Common myeloid progenitor, CD34-positive (primary cell): ENCODE measurements around the gene GRB10.
"Not testable (repeated sequence)": the region's sequence is repeated elsewhere in the genome, so short reads cannot be mapped to it uniquely, and the experiment has no call there.

Experiments used
- CTCF ChIA-PET: fragments of 350-600 bp; sonication (Branson Sonifier 250); formaldehyde crosslinking; loops from one replicate; lab custom pipeline; 2021; ENCODE audit warnings: antibody characterized with exemption; lab: Charles Lee
- POLR2A ChIA-PET: fragments of 350-600 bp; sonication (Branson Sonifier 250); formaldehyde crosslinking; loops from one replicate; lab custom pipeline; 2021; ENCODE audit warnings: antibody characterized with exemption; lab: Charles Lee
- DNase-seq, 3 donors: peaks; one replicate each; pipeline versions ENCODE4 v3.0.0 to v3.0.0-alpha.2; 2013
- H3K27ac ChIP-seq, 2 experiments: 1 replicate in 1 of 2; 2 replicates in 1 of 2; pipeline ENCODE4 v1.7.0; 2013; ENCODE audit warnings: inconsistent platforms in 2 of 2, low read length in 2 of 2, mild to moderate bottlenecking in 2 of 2, low read depth in 1 of 2, moderate library complexity in 1 of 2; ENCODE audit not compliant: severe bottlenecking in 2 of 2, insufficient read depth in 1 of 2, poor library complexity in 1 of 2
- H3K27me3 ChIP-seq, 5 experiments: replicated peaks in 2 of 5; 1 replicate in 3 of 5; 2 replicates in 2 of 5; pipeline versions ENCODE4 v1.6.1 to v1.7.0; 2013; ENCODE audit warnings: low read length in 4 of 5, mild to moderate bottlenecking in 2 of 5, moderate library complexity in 2 of 5, inconsistent platforms in 1 of 5; ENCODE audit not compliant: insufficient read depth in 5 of 5, control insufficient read depth in 4 of 5
- H3K36me3 ChIP-seq, 4 experiments: 1 replicate in 2 of 4; 2 replicates in 2 of 4; pipeline versions ENCODE4 v1.6.1 to v1.7.0; 2013; ENCODE audit warnings: low read length in 3 of 4, control low read depth in 1 of 4, mild to moderate bottlenecking in 1 of 4; ENCODE audit not compliant: control insufficient read depth in 4 of 4, insufficient read depth in 4 of 4
- H3K4me1 ChIP-seq, 4 experiments: 1 replicate in 3 of 4; 2 replicates in 1 of 4; pipeline versions ENCODE4 v1.6.1 to v1.7.1; 2013; ENCODE audit warnings: low read length in 3 of 4, mild to moderate bottlenecking in 3 of 4, control low read depth in 1 of 4, inconsistent platforms in 1 of 4, moderate library complexity in 1 of 4; ENCODE audit not compliant: control insufficient read depth in 4 of 4, insufficient read depth in 4 of 4; ENCODE audit errors: control extremely low read depth in 1 of 4
- H3K4me3 ChIP-seq, 7 experiments: 1 replicate in 4 of 7; 2 replicates in 3 of 7; pipeline versions ENCODE4 v1.5.1 to v1.7.0; 2013; ENCODE audit warnings: mild to moderate bottlenecking in 7 of 7, low read length in 6 of 7, moderate library complexity in 6 of 7, inconsistent platforms in 2 of 7, low read depth in 2 of 7, control low read depth in 1 of 7; ENCODE audit not compliant: insufficient read depth in 4 of 7, control insufficient read depth in 1 of 7; ENCODE audit errors: extremely low read depth in 1 of 7
- H3K9me3 ChIP-seq, 5 experiments: 1 replicate in 4 of 5; 2 replicates in 1 of 5; pipeline versions ENCODE4 v1.6.1 to v1.7.1; 2013; ENCODE audit warnings: low read length in 4 of 5, mild to moderate bottlenecking in 2 of 5, inconsistent platforms in 1 of 5, low read depth in 1 of 5, moderate library complexity in 1 of 5; ENCODE audit not compliant: control insufficient read depth in 4 of 5, insufficient read depth in 2 of 5; ENCODE audit errors: control extremely low read depth in 1 of 5
- WGBS: methylation state at CpG from one replicate; pipeline ENCODE4 v1.1.5; 2013; ENCODE audit not compliant: insufficient coverage; 5-methylcytosine and 5-hydroxymethylcytosine counted together

GRB10 gene

GRCh38 chr7:50553973-50554372, 228.7 kb downstream of the GRB10 start:
- Histone ChIP-seq H3K36me3 (no peaks in the 10 kb centered on the region), H3K4me1 (peaks cover 0 to 9% (median 0%) of the 10 kb centered on the region in 4 experiments), H3K9me3 (no peaks in the 10 kb centered on the region), H3K4me3 (no peak overlapping the region), H3K27me3 (peaks cover 0 to 5% (median 0%) of the 10 kb centered on the region in 5 experiments), H3K27ac (no peak overlapping the region)
- 59% methylated on average over 3 of the region's 3 CpGs for WGBS
- no peak for DNase-seq
- ChIA-PET POLR2A (no interaction called here), CTCF (interaction anchor here (1.0 to 1.1 kb wide), 2 partner anchors 8 to 87 kb away, joined by 3 to 4 read pairs; no protein-coding TSS in a partner anchor)

DNA sequence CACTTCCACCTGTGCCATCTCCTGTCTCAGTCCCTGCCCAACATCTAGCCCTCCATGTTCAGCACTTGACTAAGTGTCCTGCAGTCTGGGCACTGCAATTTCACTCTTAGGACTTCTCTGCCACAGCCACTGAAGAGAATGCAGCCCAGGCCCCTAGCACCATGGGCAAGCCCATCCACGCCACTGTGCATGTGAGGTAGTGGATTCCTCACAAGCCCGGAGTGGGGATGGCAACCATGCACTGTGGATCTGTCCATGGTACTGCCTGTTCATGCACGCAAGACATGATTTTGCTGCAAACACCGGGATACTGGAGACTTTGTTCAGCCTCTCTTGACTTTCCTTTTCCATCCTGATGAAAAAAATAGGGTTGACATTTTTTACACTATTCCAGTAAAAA, 229.8 kb downstream of the GRB10 start:
- peak; percentile 20 to 67 (median 63) for DNase-seq
- H3K9me3 ChIP-seq, result peaks cover 0 to 1% (median 0%) of the 10 kb centered on the region in 5 experiments
- ChIA-PET CTCF (interaction anchor here (1.0 kb wide), 1 partner anchor 54 kb away, joined by 3 read pairs; no protein-coding TSS in a partner anchor), POLR2A (no interaction called here)
- no peaks in the 10 kb centered on the region for H3K36me3 ChIP-seq
- peaks cover 0 to 5% (median 0%) of the 10 kb centered on the region in 5 experiments for H3K27me3 ChIP-seq
- H3K4me1 ChIP-seq, result no peaks in the 10 kb centered on the region
- no peak overlapping the region for H3K4me3 ChIP-seq
- H3K27ac ChIP-seq, result no peak overlapping the region
- 80% methylated on average over 4 of the region's 4 CpGs for WGBS

GRCh38 chr7:50552139-50552538, 230.6 kb downstream of the GRB10 start:
- POLR2A ChIA-PET, result no interaction called here
- H3K27me3 ChIP-seq, result peaks cover 0 to 5% (median 0%) of the 10 kb centered on the region in 5 experiments
- no peak for DNase-seq
- peaks cover 0 to 1% (median 0%) of the 10 kb centered on the region in 5 experiments for H3K9me3 ChIP-seq
- H3K36me3 ChIP-seq, result no peaks in the 10 kb centered on the region
- WGBS, result 91% methylated on average over 3 of the region's 4 CpGs
- CTCF ChIA-PET, result interaction anchor here (1.0 to 1.6 kb wide), 2 partner anchors 18 to 53 kb away, joined by 3 to 5 read pairs; no protein-coding TSS in a partner anchor
- no peak overlapping the region for H3K27ac ChIP-seq
- H3K4me3 ChIP-seq, result no peak overlapping the region
- H3K4me1 ChIP-seq, result no peaks in the 10 kb centered on the region

GRCh38 chr7:50545613-50546012, 237.1 kb downstream of the GRB10 start:
- H3K27me3 ChIP-seq, H3K36me3 ChIP-seq, H3K9me3 ChIP-seq, POLR2A ChIA-PET, H3K4me1 ChIP-seq, H3K4me3 ChIP-seq, DNase-seq, H3K27ac ChIP-seq: not testable (repeated sequence)
- CTCF ChIA-PET, result interaction anchor here (1.8 kb wide), 1 partner anchor 11 kb away, joined by 6 read pairs; no protein-coding TSS in a partner anchor
- WGBS, result 96% methylated on average over 3 of the region's 4 CpGs

- no peaks in the 10 kb centered on the region for H3K36me3 ChIP-seq
- DNase-seq, result no peak
- H3K27ac ChIP-seq, result no peak overlapping the region
- peaks cover 0 to 4% (median 0%) of the 10 kb centered on the region in 4 experiments for H3K4me1 ChIP-seq
- peaks cover 0 to 1% (median 0%) of the 10 kb centered on the region in 5 experiments for H3K9me3 ChIP-seq
- H3K27me3 ChIP-seq, result no peaks in the 10 kb centered on the region
- ChIA-PET CTCF (interaction anchor here (1.8 kb wide), 1 partner anchor 11 kb away, joined by 6 read pairs; no protein-coding TSS in a partner anchor), POLR2A (no interaction called here)
- WGBS, result 77% methylated on average over 4 of the region's 6 CpGs
- no peak overlapping the region for H3K4me3 ChIP-seq
Observed at GRCh38 chr7:50544992-50545391, 237.7 kb downstream of the GRB10 start.

GRCh38 chr7:50543776-50544442, 238.8 kb downstream of the GRB10 start:
- Histone ChIP-seq H3K27ac (no peak overlapping the region), H3K4me1 (peaks cover 0 to 4% (median 0%) of the 10 kb centered on the region in 4 experiments), H3K27me3 (no peaks in the 10 kb centered on the region), H3K36me3 (no peaks in the 10 kb centered on the region), H3K4me3 (no peak overlapping the region), H3K9me3 (peaks cover 0 to 1% (median 0%) of the 10 kb centered on the region in 5 experiments)
- WGBS, result 96% methylated on average over 12 of the region's 18 CpGs
- ChIA-PET POLR2A (no interaction called here), CTCF (no interaction called here)
- no peak for DNase-seq

DNA sequence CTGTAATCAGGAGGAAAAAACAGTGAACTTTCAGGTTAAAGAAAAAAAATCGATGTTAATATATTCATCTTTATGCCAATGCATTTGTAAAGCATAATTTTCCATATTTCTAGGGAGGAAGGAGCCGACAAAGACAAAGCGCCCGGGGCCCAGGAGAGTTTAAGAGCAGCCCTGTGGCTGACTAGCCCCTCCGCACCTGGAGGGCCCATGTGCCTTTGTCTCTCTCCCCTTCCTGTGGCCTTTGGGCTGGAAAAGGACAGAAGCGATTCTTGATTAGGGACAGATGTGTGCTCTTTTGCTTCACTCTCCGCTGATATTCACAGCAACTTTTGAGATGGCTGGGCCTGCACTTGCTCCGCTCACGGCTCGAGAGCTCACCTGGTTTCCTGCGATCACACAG, 240.6 kb downstream of the GRB10 start:
- ChIA-PET POLR2A (no interaction called here), CTCF (interaction anchor here (1.1 kb wide), 1 partner anchor 13 kb away, joined by 3 read pairs; no protein-coding TSS in a partner anchor)
- no peaks in the 10 kb centered on the region for H3K9me3 ChIP-seq
- 92% methylated on average over 9 of the region's 11 CpGs for WGBS
- no peak overlapping the region for H3K27ac ChIP-seq
- H3K4me1 ChIP-seq, result peaks cover 0 to 4% (median 0%) of the 10 kb centered on the region in 4 experiments
- H3K36me3 ChIP-seq, result no peaks in the 10 kb centered on the region
- DNase-seq, result no peak
- H3K27me3 ChIP-seq, result no peaks in the 10 kb centered on the region
- no peak overlapping the region for H3K4me3 ChIP-seq
